HepG2 (cell line): ENCODE results near the gene UTP25. TPM values are rescaled to one million over a fixed set of nuclear protein-coding genes. Genes with fewer than 3 reads are reported as not detected.

ENCODE experiments used
- ATAC-seq: fragments of 200-7000 bp; cut with Tn5 transposase; 3 replicates; pipeline ENCODE4 v1.9.1; 2020; ENCODE audit warnings: mild to moderate bottlenecking, moderate library complexity
- BruUV-seq: library from RNA; stranded (reverse); fragments of 400-500 nt; replicated peaks from 2 replicates; lab custom pipeline; 2021; lab: Mats Ljungman, UMichigan
- CTCF ChIA-PET: fragments of 300-600 bp; formaldehyde crosslinking; extraction: SDS; loops from one replicate; lab custom pipeline; 2021; ENCODE audit warnings: low total read pairs, inconsistent platforms, low intra/inter-chr PET ratio; lab: Yijun Ruan, JAX
- POLR2A ChIA-PET: fragments of 350-600 bp; sonication (Branson Sonifier 250); formaldehyde crosslinking; loops from one replicate; lab custom pipeline; 2020; ENCODE audit warnings: antibody characterized with exemption, inconsistent platforms; lab: Yijun Ruan, JAX
- DNase-seq: peaks from one replicate; pipeline ENCODE4 v3.0.0-alpha.2; 2015; ENCODE audit warnings: low spot score
- FAIRE-seq: peaks from 3 replicates; lab custom pipeline; 2011; peaks lifted over from hg19 to GRCh38; lab: Jason Lieb, UNC
- H2AFZ ChIP-seq: one replicate; pipeline ENCODE4 v1.6.1; 2011; ENCODE audit warnings: low read length, inconsistent platforms
- H3K27ac ChIP-seq: fragments of 300-600 bp; 3 replicates; pipeline ENCODE4 v1.8.0; 2011; ENCODE audit warnings: mixed run types, mild to moderate bottlenecking, mixed read lengths, low read length, inconsistent platforms; ENCODE audit not compliant: insufficient read depth; ENCODE audit errors: extremely low read length
- H3K27me3 ChIP-seq, 2 experiments: fragments of 200-600 bp in 1 of 2; 2 replicates in 1 of 2; 3 replicates in 1 of 2; pipeline versions ENCODE4 v1.6.0 to v1.8.0; 2011; ENCODE audit warnings: low read length in 2 of 2, mild to moderate bottlenecking in 2 of 2, moderate library complexity in 2 of 2, inconsistent platforms in 1 of 2; ENCODE audit not compliant: insufficient read depth in 2 of 2, control insufficient read depth in 1 of 2
- H3K36me3 ChIP-seq, 2 experiments: fragments of 200-600 bp in 1 of 2; replicated peaks in 1 of 2; 2 replicates in 1 of 2; 3 replicates in 1 of 2; pipeline versions ENCODE4 v1.5.1 to v1.8.0; 2011; ENCODE audit warnings: low read length in 2 of 2, inconsistent platforms in 1 of 2; ENCODE audit not compliant: insufficient read depth in 2 of 2, control insufficient read depth in 1 of 2
- H3K4me1 ChIP-seq: 2 replicates; pipeline ENCODE4 v1.5.1; 2012; ENCODE audit warnings: low read length, inconsistent platforms; ENCODE audit not compliant: insufficient read depth
- H3K4me2 ChIP-seq: 2 replicates; pipeline ENCODE4 v1.6.0; 2011; ENCODE audit warnings: low read depth, low read length, inconsistent platforms
- H3K4me3 ChIP-seq, 3 experiments: fragments of 200-600 bp in 1 of 3; sonication (generic), shearing (Covaris generic) in 1 of 3; replicated peaks in 1 of 3; 2 replicates each; pipeline ENCODE4 v1.5.1; 2011 to 2016; ENCODE audit warnings: low read length in 3 of 3, inconsistent platforms in 2 of 3, low read depth in 2 of 3, mild to moderate bottlenecking in 2 of 3, control low read depth in 1 of 3, mixed read lengths in 1 of 3; ENCODE audit not compliant: insufficient read depth in 1 of 3
- H3K79me2 ChIP-seq: one replicate; pipeline ENCODE4 v1.6.1; 2011; ENCODE audit warnings: low read length, inconsistent platforms; ENCODE audit not compliant: insufficient read depth
- H3K9ac ChIP-seq: 2 replicates; pipeline ENCODE4 v1.6.0; 2011; ENCODE audit warnings: mild to moderate bottlenecking, low read depth, low read length, inconsistent platforms; ENCODE audit not compliant: insufficient read depth
- H3K9me3 ChIP-seq: 2 replicates; pipeline ENCODE4 v1.5.1; 2012; ENCODE audit warnings: mild to moderate bottlenecking, low read length
- H4K20me1 ChIP-seq: 2 replicates; pipeline ENCODE4 v1.6.0; 2011; ENCODE audit warnings: inconsistent platforms, mild to moderate bottlenecking, low read length, moderate library complexity; ENCODE audit not compliant: insufficient read depth
- FLYWCH1 ChIP-seq: sonication (generic); formaldehyde crosslinking; IDR thresholded peaks from 2 replicates; pipeline ENCODE4 v1.8.1; 2023; ENCODE audit warnings: mild to moderate bottlenecking, missing genetic modification reagents
- FOXP1 ChIP-seq, 2 experiments: fragments of 450-650 bp in 1 of 2; IDR thresholded peaks; 2 replicates each; pipeline ENCODE4 v1.6.1; 2017 to 2018; ENCODE audit warnings: antibody characterized with exemption in 1 of 2
- GZF1 ChIP-seq: sonication (generic); formaldehyde crosslinking; IDR thresholded peaks from 2 replicates; pipeline ENCODE4 v1.5.1; 2020; ENCODE audit warnings: mild to moderate bottlenecking, missing genetic modification reagents
- HIVEP1 ChIP-seq: sonication (generic); formaldehyde crosslinking; IDR thresholded peaks from 2 replicates; pipeline ENCODE4 v1.4.0; 2020; ENCODE audit warnings: mild to moderate bottlenecking, missing genetic modification reagents
- HMGA1 ChIP-seq: sonication (generic); formaldehyde crosslinking; conservative IDR thresholded peaks from 2 replicates; pipeline ENCODE4 v1.4.0; 2020; ENCODE audit warnings: missing genetic modification reagents
- KLF6 ChIP-seq: IDR thresholded peaks from 2 replicates; pipeline ENCODE4 v1.8.0; 2016; ENCODE audit warnings: missing biosample characterization, missing genetic modification reagents
- MBD4 ChIP-seq: IDR thresholded peaks from 2 replicates; pipeline ENCODE4 v1.6.1; 2012; ENCODE audit warnings: low read length, inconsistent platforms, borderline replicate concordance
- PHF21A ChIP-seq: sonication (generic); formaldehyde crosslinking; IDR thresholded peaks from 2 replicates; pipeline ENCODE4 v1.5.0; 2020; ENCODE audit warnings: mild to moderate bottlenecking, missing genetic modification reagents
- PITX1 ChIP-seq: sonication (generic); formaldehyde crosslinking; IDR thresholded peaks from 2 replicates; pipeline ENCODE4 v1.5.1; 2020; ENCODE audit warnings: mild to moderate bottlenecking, missing genetic modification reagents
- REXO4 ChIP-seq: sonication (generic); formaldehyde crosslinking; IDR thresholded peaks from 2 replicates; pipeline ENCODE4 v1.8.0; 2022; ENCODE audit warnings: missing genetic modification reagents, mild to moderate bottlenecking, borderline replicate concordance
- SCMH1 ChIP-seq: sonication (generic); formaldehyde crosslinking; IDR thresholded peaks from 2 replicates; pipeline ENCODE4 v1.9.0; 2021; ENCODE audit warnings: missing genetic modification reagents, mild to moderate bottlenecking, borderline replicate concordance
- SP1 ChIP-seq, 2 experiments: fragments of 450-650 bp in 1 of 2; sonication (generic) in 1 of 2; formaldehyde crosslinking in 1 of 2; IDR thresholded peaks; 2 replicates each; pipeline versions ENCODE4 v1.4.0 to v1.6.1; 2016 to 2020; ENCODE audit warnings: missing genetic modification reagents in 1 of 2
- TSC22D2 ChIP-seq: sonication (generic); formaldehyde crosslinking; IDR thresholded peaks from 2 replicates; pipeline ENCODE4 v1.5.1; 2020; ENCODE audit warnings: missing genetic modification reagents, mild to moderate bottlenecking, borderline replicate concordance
- ZFP36L1 ChIP-seq: sonication (generic); formaldehyde crosslinking; IDR thresholded peaks from 2 replicates; pipeline ENCODE4 v1.8.0; 2022; ENCODE audit warnings: mild to moderate bottlenecking, missing genetic modification reagents, moderate library complexity
- ZNF33A ChIP-seq: sonication (generic); formaldehyde crosslinking; IDR thresholded peaks from 2 replicates; pipeline ENCODE4 v1.5.1; 2020; ENCODE audit warnings: missing genetic modification reagents, mild to moderate bottlenecking, moderate library complexity, borderline replicate concordance
- ZNF350 ChIP-seq: sonication (generic); formaldehyde crosslinking; IDR thresholded peaks from 2 replicates; pipeline ENCODE4 v1.4.0; 2020; ENCODE audit warnings: mild to moderate bottlenecking, low read depth, missing genetic modification reagents, borderline replicate concordance
- ZNF629 ChIP-seq: sonication (generic); formaldehyde crosslinking; conservative IDR thresholded peaks from 2 replicates; pipeline ENCODE4 v1.5.0; 2020; ENCODE audit warnings: missing genetic modification reagents
- ZNF839 ChIP-seq: sonication (generic); formaldehyde crosslinking; IDR thresholded peaks from 2 replicates; pipeline ENCODE4 v1.4.0; 2020; ENCODE audit warnings: missing genetic modification reagents, mild to moderate bottlenecking, borderline replicate concordance
- WGBS: methylation state at CpG from one replicate; pipeline ENCODE4 v1.1.6; 2017; ENCODE audit warnings: low lambda C conversion rate; 5-methylcytosine and 5-hydroxymethylcytosine counted together
- in situ Hi-C: cut with HindIII; loops from 2 replicates; pipeline ENCODE4 v1.10.0; 2017; ENCODE audit warnings: low pct_unique_long_range_greater_than_20kb; ENCODE audit not compliant: extremely low pct_ligation_motif_present
- intact Hi-C: fragments of 100-400 bp; cut with micrococcal nuclease; formaldehyde crosslinking; loops from one replicate; pipeline ENCODE4 v1.10.0; 2022; ENCODE audit not compliant: unreplicated experiment
- polyA plus RNA-seq, 8 experiments: library from polyadenylated mRNA; depleted of rRNA in 3 of 8; stranded (reverse) in 7 of 8; unstranded in 1 of 8; fragments of >200 nt; fragmentation: Illumina TruSeq in 4 of 8; extraction: Trizol in 4 of 8; gene quantifications; 2 replicates each; pipeline versions ENCODE4 v1.2.1 to v1.2.3, GENCODE V29; 2011 to 2016; ENCODE audit warnings: low read depth in 4 of 8, missing spikeins in 1 of 8, mixed read lengths in 1 of 8; ENCODE audit not compliant: insufficient read depth in 1 of 8
- total RNA-seq, 5 experiments: library from RNA; depleted of rRNA; stranded (reverse); fragments of >200 nt; fragmentation: Illumina TruSeq; extraction: Trizol; gene quantifications; 2 replicates each; pipeline ENCODE4 v1.2.3, GENCODE V29; 2016; ENCODE audit warnings: low read depth in 1 of 5
- TF ChIP-seq, protein P1 (sequence below): sonication (generic); formaldehyde crosslinking; IDR thresholded peaks from 2 replicates; pipeline ENCODE4 v1.5.0; 2020; ENCODE audit warnings: missing genetic modification reagents
- TF ChIP-seq, protein P2 (sequence below): sonication (generic); formaldehyde crosslinking; IDR thresholded peaks from 2 replicates; pipeline ENCODE4 v1.4.0; 2020; ENCODE audit warnings: mild to moderate bottlenecking, missing genetic modification reagents, borderline replicate concordance

UTP25 gene
- total and polyA plus RNA-seq, 2 of the 13 experiments (the other 11 are each of a cell fraction or from before 2014, with no cell fraction given) = 4.8 to 5.7 TPM

DNA sequence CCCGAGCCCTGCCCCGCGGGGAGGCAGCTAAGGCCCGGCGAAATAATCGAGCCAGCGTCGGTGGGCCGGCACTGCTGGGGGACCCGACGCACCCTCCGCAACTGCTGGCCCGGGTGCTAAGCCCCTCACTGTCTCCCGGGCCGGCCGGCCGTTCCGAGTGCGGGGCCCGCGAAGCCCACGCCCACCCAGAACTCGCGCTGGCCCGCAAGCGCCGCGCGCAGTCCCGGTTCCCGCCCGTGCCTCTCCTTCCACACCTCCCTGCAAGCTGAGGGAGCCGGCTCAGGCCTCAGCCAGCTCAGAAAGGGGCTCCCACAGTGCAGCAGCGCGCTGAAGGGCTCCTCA, 61.3 kb downstream of the UTP25 start (continued):
- TF ChIP-seq, protein P1, sequence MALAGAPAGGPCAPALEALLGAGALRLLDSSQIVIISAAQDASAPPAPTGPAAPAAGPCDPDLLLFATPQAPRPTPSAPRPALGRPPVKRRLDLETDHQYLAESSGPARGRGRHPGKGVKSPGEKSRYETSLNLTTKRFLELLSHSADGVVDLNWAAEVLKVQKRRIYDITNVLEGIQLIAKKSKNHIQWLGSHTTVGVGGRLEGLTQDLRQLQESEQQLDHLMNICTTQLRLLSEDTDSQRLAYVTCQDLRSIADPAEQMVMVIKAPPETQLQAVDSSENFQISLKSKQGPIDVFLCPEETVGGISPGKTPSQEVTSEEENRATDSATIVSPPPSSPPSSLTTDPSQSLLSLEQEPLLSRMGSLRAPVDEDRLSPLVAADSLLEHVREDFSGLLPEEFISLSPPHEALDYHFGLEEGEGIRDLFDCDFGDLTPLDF (CRISPR knock-in tag) = no peak
- TF ChIP-seq FLYWCH1 (CRISPR knock-in tag) = no peak

DNA sequence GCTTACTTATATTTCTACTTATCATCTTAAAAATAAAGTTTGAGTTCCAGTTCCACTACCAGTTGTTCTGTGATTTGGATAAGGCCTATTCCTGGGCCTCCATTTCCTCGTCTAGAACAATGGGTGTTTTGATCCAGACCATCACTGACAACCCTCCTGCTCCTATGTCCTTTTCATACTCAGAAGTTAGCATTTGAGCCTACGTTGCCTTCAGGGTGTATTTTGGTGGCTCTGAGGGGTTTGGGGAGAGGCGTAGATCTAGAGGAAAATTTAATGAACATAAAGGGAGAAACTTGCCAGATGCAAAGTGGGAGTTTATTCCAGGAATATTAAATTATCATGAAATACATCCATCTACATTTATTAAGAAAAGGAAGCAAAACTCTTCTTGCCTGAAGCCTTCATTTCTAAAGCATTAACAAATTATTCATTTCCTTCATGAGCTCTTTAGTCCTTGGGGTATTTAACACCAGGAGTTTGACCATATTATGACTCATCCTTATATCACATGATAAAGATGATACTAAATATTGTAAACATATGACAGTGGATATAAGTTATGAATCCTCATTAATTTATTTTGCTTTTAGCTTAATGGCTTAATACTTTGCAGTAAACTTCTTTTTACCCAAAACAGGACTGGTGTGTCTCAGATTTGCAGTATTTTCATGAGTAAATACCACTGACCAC, 63.0 kb downstream of the UTP25 start:
- no peak overlapping the region for H3K27ac ChIP-seq
- no peak overlapping the region for H3K4me3 ChIP-seq
- no TSS peak for BruUV-seq
- no peak overlapping the region for H3K4me2 ChIP-seq
- no peaks in the 10 kb centered on the region for H3K79me2 ChIP-seq
- no peak overlapping the region for H3K9ac ChIP-seq
- H3K4me1 ChIP-seq = no peaks in the 10 kb centered on the region
- no peak overlapping the region for H2AFZ ChIP-seq
- no peak for FAIRE-seq
- peaks cover 0 to 5% of the 10 kb centered on the region in 2 experiments; a peak in 1 of 5 replicates for H3K27me3 ChIP-seq
- TF ChIP-seq ZNF839 = no peak
- no peak for TF ChIP-seq PHF21A (CRISPR knock-in tag)
- TF ChIP-seq MBD4 = no peak
- TF ChIP-seq FOXP1 (IDR thresholded peaks at IDR 0.05) = no peak
- TF ChIP-seq FOXP1 (CRISPR knock-in tag; IDR thresholded peaks at IDR 0.05) = no peak
- TF ChIP-seq, protein P2, sequence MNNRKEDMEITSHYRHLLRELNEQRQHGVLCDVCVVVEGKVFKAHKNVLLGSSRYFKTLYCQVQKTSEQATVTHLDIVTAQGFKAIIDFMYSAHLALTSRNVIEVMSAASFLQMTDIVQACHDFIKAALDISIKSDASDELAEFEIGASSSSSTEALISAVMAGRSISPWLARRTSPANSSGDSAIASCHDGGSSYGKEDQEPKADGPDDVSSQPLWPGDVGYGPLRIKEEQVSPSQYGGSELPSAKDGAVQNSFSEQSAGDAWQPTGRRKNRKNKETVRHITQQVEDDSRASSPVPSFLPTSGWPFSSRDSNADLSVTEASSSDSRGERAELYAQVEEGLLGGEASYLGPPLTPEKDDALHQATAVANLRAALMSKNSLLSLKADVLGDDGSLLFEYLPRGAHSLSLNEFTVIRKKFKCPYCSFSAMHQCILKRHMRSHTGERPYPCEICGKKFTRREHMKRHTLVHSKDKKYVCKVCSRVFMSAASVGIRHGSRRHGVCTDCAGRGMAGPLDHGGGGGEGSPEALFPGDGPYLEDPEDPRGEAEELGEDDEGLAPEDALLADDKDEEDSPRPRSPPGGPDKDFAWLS (CRISPR knock-in tag) = no peak
- no peak for TF ChIP-seq HIVEP1
- TF ChIP-seq ZFP36L1 (CRISPR knock-in tag) = no peak
- no peak for TF ChIP-seq SCMH1 (CRISPR knock-in tag)
- TF ChIP-seq SP1 (IDR thresholded peaks at IDR 0.05) = no peak
- TF ChIP-seq SP1 (CRISPR knock-in tag; IDR thresholded peaks at IDR 0.05) = no peak
- TF ChIP-seq HMGA1 (CRISPR knock-in tag) = no peak
- no peak for TF ChIP-seq GZF1 (CRISPR knock-in tag)
- TF ChIP-seq ZNF350 (CRISPR knock-in tag) = no peak
- no peak for TF ChIP-seq KLF6 (CRISPR knock-in tag)
- TF ChIP-seq TSC22D2 (CRISPR knock-in tag) = no peak
- no peak for TF ChIP-seq REXO4 (CRISPR knock-in tag)
- no peak for TF ChIP-seq PITX1 (CRISPR knock-in tag)
- no peak for TF ChIP-seq ZNF629 (CRISPR knock-in tag)
- no peak for TF ChIP-seq ZNF33A (CRISPR knock-in tag)
- ChIA-PET CTCF (no interaction called here), POLR2A (no interaction called here)
- H3K36me3 ChIP-seq = no peaks in the 10 kb centered on the region
- no peak for DNase-seq
- 2% methylated on average over 3 of the region's 3 CpGs for WGBS
- no peaks in the 10 kb centered on the region for H4K20me1 ChIP-seq
- H3K9me3 ChIP-seq = no peaks in the 10 kb centered on the region
- intact Hi-C loops = no loop called here
- in situ Hi-C loops = no loop called here
- ATAC-seq = no peak
